B cell (primary cell): ENCODE measurements around the gene DCTN4. TPM values are rescaled to one million over a fixed set of nuclear protein-coding genes. Genes with fewer than 3 reads are reported as not detected.
A peak's percentile ranks its signal among the peaks of the same experiment; 100 is the strongest.

ENCODE experiments used
- ATAC-seq: fragments of 200-7000 bp; cut with Tn5 transposase; one replicate; pipeline ENCODE4 v1.10.0; 2021; ENCODE audit warnings: low read depth, mild to moderate bottlenecking, moderate number of reproducible peaks, moderate library complexity
- CTCF ChIA-PET: fragments of 350-600 bp; sonication (Branson Sonifier 250); formaldehyde crosslinking; loops from one replicate; lab custom pipeline; 2021; ENCODE audit warnings: antibody characterized with exemption, inconsistent platforms; lab: Charles Lee
- POLR2A ChIA-PET: fragments of 350-600 bp; sonication (Branson Sonifier 250); formaldehyde crosslinking; loops from one replicate; lab custom pipeline; 2021; ENCODE audit warnings: antibody characterized with exemption; lab: Charles Lee
- DNase-seq: peaks from one replicate; pipeline ENCODE4 v3.0.0; 2013
- H2AFZ ChIP-seq: 2 replicates; pipeline ENCODE4 v1.6.1; 2012; ENCODE audit warnings: mild to moderate bottlenecking, low read depth, low read length; ENCODE audit not compliant: insufficient read depth, poor library complexity, severe bottlenecking
- H3K27ac ChIP-seq, 2 donors: 1 replicate in 1 of 2; 2 replicates in 1 of 2; pipeline ENCODE4 v1.5.1; 2012 to 2013; ENCODE audit warnings: low read length in 2 of 2, mild to moderate bottlenecking in 2 of 2, moderate library complexity in 1 of 2
- H3K27me3 ChIP-seq, 4 experiments: fragments of 200-600 bp in 1 of 4; sonication (generic) in 1 of 4; replicated peaks in 1 of 4; 1 replicate in 2 of 4; 2 replicates in 2 of 4; pipeline versions ENCODE4 v1.6.1 to v1.7.0; 2013 to 2016; ENCODE audit warnings: low read length in 3 of 4, mild to moderate bottlenecking in 2 of 4, mixed read lengths in 1 of 4, moderate library complexity in 1 of 4; ENCODE audit not compliant: insufficient read depth in 4 of 4, control insufficient read depth in 3 of 4; ENCODE audit errors: control extremely low read depth in 1 of 4
- H3K36me3 ChIP-seq, 2 experiments: replicated peaks in 1 of 2; 1 replicate in 1 of 2; 2 replicates in 1 of 2; pipeline versions ENCODE4 v1.6.1 to v1.7.1; 2013; ENCODE audit warnings: low read length in 1 of 2; ENCODE audit not compliant: insufficient read depth in 2 of 2, control insufficient read depth in 1 of 2; ENCODE audit errors: control extremely low read depth in 1 of 2, extremely low read depth in 1 of 2
- H3K4me1 ChIP-seq, 2 donors: fragments of 200-600 bp in 1 of 2; sonication (generic) in 1 of 2; 1 replicate in 1 of 2; 2 replicates in 1 of 2; pipeline versions ENCODE4 v1.5.1 to v1.6.1; 2013 to 2017; ENCODE audit warnings: low read length in 2 of 2; ENCODE audit not compliant: control insufficient read depth in 2 of 2, insufficient read depth in 2 of 2
- H3K4me2 ChIP-seq: replicated peaks from 2 replicates; pipeline ENCODE3; 2012; ENCODE audit warnings: mild to moderate bottlenecking, low read depth, low read length; ENCODE audit not compliant: poor library complexity, severe bottlenecking
- H3K4me3 ChIP-seq, 5 experiments: fragments of 200-600 bp in 1 of 5; sonication (generic) in 1 of 5; 1 replicate in 3 of 5; 2 replicates in 2 of 5; pipeline versions ENCODE4 v1.5.1 to v1.7.0; 2011 to 2016; ENCODE audit warnings: low read length in 4 of 5, mild to moderate bottlenecking in 4 of 5, low read depth in 2 of 5, control low read depth in 1 of 5, moderate library complexity in 1 of 5; ENCODE audit not compliant: insufficient read depth in 1 of 5; ENCODE audit errors: control extremely low read depth in 1 of 5, extremely low read depth in 1 of 5
- H3K79me2 ChIP-seq: fragments of 200-600 bp; sonication (generic); one replicate; pipeline ENCODE4 v1.6.0; 2016; ENCODE audit warnings: low read length; ENCODE audit not compliant: control insufficient read depth, insufficient read depth
- H3K9ac ChIP-seq: fragments of 200-600 bp; sonication (generic); 2 replicates; pipeline ENCODE4 v1.6.1; 2017; ENCODE audit warnings: mild to moderate bottlenecking, low read length, moderate library complexity
- H3K9me3 ChIP-seq, 3 donors: one replicate each; pipeline versions ENCODE4 v1.6.1 to v1.7.1; 2013; ENCODE audit warnings: low read length in 2 of 3; ENCODE audit not compliant: control insufficient read depth in 2 of 3, insufficient read depth in 1 of 3; ENCODE audit errors: control extremely low read depth in 1 of 3
- H4K20me1 ChIP-seq: 2 replicates; pipeline ENCODE4 v1.6.0; 2012; ENCODE audit warnings: mild to moderate bottlenecking, low read length; ENCODE audit not compliant: insufficient read depth, control insufficient read depth, poor library complexity, severe bottlenecking
- H3K27ac Mint-ChIP-seq: one replicate; pipeline ENCODE4 v1.8.0; 2021; ENCODE audit warnings: mixed read lengths
- H3K27me3 Mint-ChIP-seq: one replicate; pipeline ENCODE4 v1.8.0; 2021; ENCODE audit warnings: mixed read lengths
- H3K4me1 Mint-ChIP-seq: one replicate; pipeline ENCODE4 v1.8.0; 2021; ENCODE audit warnings: mixed read lengths
- H3K4me3 Mint-ChIP-seq: one replicate; pipeline ENCODE4 v1.8.0; 2021; ENCODE audit warnings: mixed read lengths
- H3K9me3 Mint-ChIP-seq: one replicate; pipeline ENCODE4 v1.8.0; 2022; ENCODE audit warnings: mixed read lengths; ENCODE audit not compliant: insufficient read depth
- CTCF ChIP-seq: fragments of 200-600 bp; IDR thresholded peaks from one replicate; pipeline ENCODE4 v1.8.0; 2022; ENCODE audit warnings: antibody characterized with exemption, mild to moderate bottlenecking
- EZH2 ChIP-seq: IDR thresholded peaks from 2 replicates; pipeline ENCODE4 v1.6.1; 2012; ENCODE audit warnings: borderline replicate concordance, low read depth, mild to moderate bottlenecking, moderate library complexity, low read length; ENCODE audit not compliant: insufficient read depth, poor library complexity, severe bottlenecking
- WGBS: methylation state at CpG from one replicate; pipeline ENCODE4 v1.1.5; 2013; ENCODE audit warnings: missing lambda C conversion rate; ENCODE audit not compliant: insufficient coverage; 5-methylcytosine and 5-hydroxymethylcytosine counted together
- intact Hi-C: fragments of 100-400 bp; cut with micrococcal nuclease; formaldehyde crosslinking; loops from one replicate; pipeline ENCODE4 v1.10.0; 2022
- polyA plus RNA-seq: library from polyadenylated mRNA; depleted of rRNA; stranded (reverse); fragments of >200 nt; gene quantifications from 2 replicates; pipeline ENCODE4 v1.2.3, GENCODE V29; 2012
- total RNA-seq, 2 donors: library from RNA; stranded (reverse); fragments of 120-200 nt in 1 of 2; gene quantifications; 1 replicate in 1 of 2; 2 replicates in 1 of 2; pipeline versions ENCODE4 v1.2.3 to v1.2.4, GENCODE V29; 2013 to 2022

Gene DCTN4
- total and polyA plus RNA-seq, 2 donors (not counting 1 experiment from before 2014, with no cell fraction given): 11.2 to 54.4 TPM

- intact Hi-C loops: no loop called here
- Histone ChIP-seq H3K4me2 (no peak overlapping the region), H3K9me3 (peaks cover 0 to 3% (median 0%) of the 10 kb centered on the region in 3 donors), H3K27ac (no peak overlapping the region), H3K36me3 (no peaks in the 10 kb centered on the region), H3K4me1 (peaks cover 31 to 32% of the 10 kb centered on the region in 2 donors), H2AFZ (no peak overlapping the region), H3K9ac (no peak overlapping the region), H3K27me3 (peaks cover 0 to 29% (median 20%) of the 10 kb centered on the region in 4 experiments), H3K4me3 (no peak overlapping the region), H4K20me1 (no peaks in the 10 kb centered on the region), H3K79me2 (no peaks in the 10 kb centered on the region)
- TF ChIP-seq CTCF (no peak), EZH2 (no peak)
- H3K4me3 Mint-ChIP-seq: no peak overlapping the region
- ChIA-PET CTCF (interaction anchor here (1.5 kb wide), 1 partner anchor 222 kb away, joined by 3 read pairs; no protein-coding TSS in a partner anchor), POLR2A (interaction anchor here (1.0 kb wide), 1 partner anchor 9 kb away, joined by 3 read pairs; no protein-coding TSS in a partner anchor)
- peaks cover 29% of the 10 kb centered on the region for H3K4me1 Mint-ChIP-seq
- 85% methylated on average over 9 of the region's 10 CpGs for WGBS
- no peak for DNase-seq
- no peaks in the 10 kb centered on the region for H3K9me3 Mint-ChIP-seq
- ATAC-seq: no peak
- H3K27me3 Mint-ChIP-seq: peaks cover 24% of the 10 kb centered on the region
- H3K27ac Mint-ChIP-seq: no peak overlapping the region
Observed at GRCh38 chr5:150781706-150782614, 23.1 kb upstream of the DCTN4 start.

GRCh38 chr5:150780816-150781221 lies 22.0 kb upstream of the DCTN4 start:
- Mint-ChIP-seq H3K27me3 (peaks cover 24% of the 10 kb centered on the region), H3K9me3 (no peaks in the 10 kb centered on the region), H3K4me3 (no peak overlapping the region), H3K27ac (no peak overlapping the region), H3K4me1 (peaks cover 29% of the 10 kb centered on the region)
- no peak overlapping the region for H3K4me3 ChIP-seq
- WGBS: 45% methylated on average over 2 of the region's 5 CpGs
- no peak overlapping the region for H2AFZ ChIP-seq
- ChIA-PET POLR2A (interaction anchor here (1.0 kb wide), 1 partner anchor 10 kb away, joined by 3 read pairs; no protein-coding TSS in a partner anchor), CTCF (interaction anchor here (1.5 kb wide), 1 partner anchor 221 kb away, joined by 3 read pairs; no protein-coding TSS in a partner anchor)
- no peaks in the 10 kb centered on the region for H4K20me1 ChIP-seq
- peak overlapping the region; percentile 24 for H3K4me2 ChIP-seq
- H3K9me3 ChIP-seq: peaks cover 0 to 3% (median 0%) of the 10 kb centered on the region in 3 donors
- peaks cover 31 to 32% of the 10 kb centered on the region in 2 donors for H3K4me1 ChIP-seq
- intact Hi-C loops: no loop called here
- H3K9ac ChIP-seq: no peak overlapping the region
- no peak overlapping the region for H3K27ac ChIP-seq
- H3K27me3 ChIP-seq: peaks cover 0 to 36% (median 21%) of the 10 kb centered on the region in 4 experiments
- ATAC-seq: no peak
- no peaks in the 10 kb centered on the region for H3K36me3 ChIP-seq
- TF ChIP-seq EZH2 (no peak), CTCF (no peak)
- no peak for DNase-seq
- H3K79me2 ChIP-seq: no peaks in the 10 kb centered on the region
